AG10803 (cell line): ENCODE data around the gene SPATS2L.
A peak's percentile ranks its signal among the peaks of the same experiment; 100 is the strongest.

ENCODE experiments used
- DNase-seq: peaks from one replicate; pipeline ENCODE4 v3.0.0; 2010; ENCODE audit warnings: low read depth
- H3K4me3 ChIP-seq: 2 replicates; pipeline ENCODE4 v1.5.1; 2011; ENCODE audit warnings: mild to moderate bottlenecking, low read length, control low read depth
- CTCF ChIP-seq: conservative IDR thresholded peaks from 2 replicates; pipeline ENCODE4 v1.5.1; 2011; ENCODE audit warnings: mild to moderate bottlenecking, low read length, control low read depth, inconsistent platforms

SPATS2L gene

DNA sequence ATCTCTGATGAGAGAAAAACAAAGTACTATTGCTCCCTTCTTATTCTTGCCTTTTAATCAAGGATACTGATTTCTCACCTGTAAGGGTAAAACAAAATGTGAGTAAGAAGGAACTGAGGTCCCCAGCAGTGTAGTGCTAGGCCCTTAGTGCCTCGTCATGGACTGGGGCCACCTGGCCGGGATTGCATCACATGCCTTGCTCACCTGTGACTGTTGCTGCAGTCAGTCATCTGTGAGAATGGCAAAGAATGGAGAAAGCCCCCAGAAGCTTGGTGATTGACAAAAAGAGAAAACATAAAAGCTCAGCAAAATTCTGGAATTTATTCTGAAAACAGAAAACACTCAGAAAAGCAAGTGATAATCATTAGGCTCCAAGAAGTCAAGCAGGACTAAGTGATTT is 63.4 kb downstream of the SPATS2L start:
- TF ChIP-seq CTCF, result no peak

DNA sequence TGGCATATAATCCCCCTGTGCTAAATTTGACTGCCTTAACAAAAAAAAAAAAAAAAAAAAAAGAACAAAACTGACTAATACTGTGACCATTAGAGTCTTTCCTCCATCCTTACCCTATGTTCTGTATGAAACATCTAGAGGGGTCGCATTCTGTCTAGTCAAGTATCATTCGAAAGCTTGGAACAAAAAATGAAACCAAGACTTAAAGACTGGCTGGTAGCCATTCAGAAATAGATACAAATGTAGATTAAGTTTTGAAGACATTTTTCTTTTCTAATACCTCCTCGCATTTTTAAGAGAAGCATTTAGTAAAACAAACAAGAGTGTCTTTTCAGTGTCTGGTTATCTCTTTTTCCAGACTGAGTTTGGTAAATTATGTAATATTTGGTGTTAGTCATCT is 66.7 kb downstream of the SPATS2L start:
- DNase-seq, result no peak
- TF ChIP-seq CTCF, result no peak
- no peak overlapping the region for H3K4me3 ChIP-seq

More for the DNA sequence above, 63.4 kb downstream of the SPATS2L start:
- DNase-seq, result no peak
- no peak overlapping the region for H3K4me3 ChIP-seq

DNA sequence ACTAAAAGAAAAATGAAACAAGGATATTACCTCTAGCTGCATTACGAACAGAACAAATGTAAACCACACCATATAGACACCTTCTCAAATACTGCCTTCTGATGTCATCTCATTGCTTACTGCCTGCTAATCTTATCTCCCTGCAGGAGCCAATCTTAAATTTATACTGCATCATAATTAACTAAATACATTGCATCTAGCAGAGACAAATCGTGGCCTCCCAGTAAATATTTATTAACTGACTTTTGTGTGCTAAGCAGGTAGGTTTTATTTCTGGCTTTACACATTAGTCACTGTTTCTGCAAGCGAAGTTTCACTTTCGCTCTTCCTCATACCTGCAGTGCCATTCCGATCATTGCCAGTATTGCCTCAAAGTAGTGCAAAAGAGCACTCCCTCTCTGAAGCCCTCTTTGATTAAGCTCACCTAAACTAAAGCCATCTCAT is 67.5 kb downstream of the SPATS2L start:
- H3K4me3 ChIP-seq, result no peak overlapping the region
- DNase-seq, result no peak
- TF ChIP-seq CTCF, result no peak

GRCh38 chr2:200376513-200377354 is 70.2 kb downstream of the SPATS2L start:
- DNase-seq, result no peak
- H3K4me3 ChIP-seq, result no peak overlapping the region

DNA sequence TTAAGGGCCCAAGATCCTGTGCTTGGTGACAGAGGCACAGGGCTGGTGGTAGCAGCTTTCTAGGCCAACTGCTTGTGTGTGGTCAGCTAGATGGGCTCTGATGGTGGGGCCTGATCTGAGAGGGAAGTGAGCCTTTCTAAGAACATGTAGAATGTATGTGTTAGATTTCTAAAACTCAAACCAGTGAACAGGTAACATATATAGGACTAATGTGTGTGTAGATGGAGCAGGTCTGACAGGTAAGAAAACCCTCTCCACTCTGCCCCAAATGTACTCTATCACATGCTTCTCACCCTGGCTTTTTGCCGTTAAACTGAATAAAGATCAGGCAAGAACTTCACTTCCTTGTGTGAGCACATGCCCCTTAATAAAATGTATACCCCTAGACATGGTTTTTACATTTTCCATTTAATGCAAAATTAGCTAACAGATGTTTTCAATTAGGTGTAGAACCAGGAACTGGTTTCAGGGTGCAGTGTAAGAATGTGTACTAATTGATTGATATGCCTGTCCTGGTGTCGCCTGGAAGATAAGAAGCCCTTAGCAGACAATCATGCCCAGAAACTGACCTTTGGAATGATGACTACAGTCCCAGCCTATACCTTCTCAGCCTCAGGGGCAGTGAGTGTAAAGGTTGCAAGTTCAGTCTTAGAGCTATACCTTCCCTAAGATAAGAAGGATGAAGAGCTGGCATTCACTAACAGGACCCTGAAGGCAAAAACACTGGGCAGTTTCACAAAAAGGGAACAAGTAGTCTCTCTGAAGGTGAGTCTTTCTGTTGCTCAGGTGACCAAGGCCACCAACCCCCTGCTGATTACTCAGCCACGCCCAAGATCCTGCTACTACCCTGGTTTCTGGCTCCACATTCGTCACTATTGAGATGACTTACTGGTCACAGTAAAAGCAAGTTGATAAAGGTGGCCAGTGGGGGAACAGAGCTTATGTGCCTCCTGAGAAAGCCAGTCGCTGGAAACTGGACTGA is 71.2 kb downstream of the SPATS2L start:
- DNase-seq, result no peak
- TF ChIP-seq CTCF, result no peak
- no peak overlapping the region for H3K4me3 ChIP-seq

More at GRCh38 chr2:200376513-200377354, 70.2 kb downstream of the SPATS2L start:
- TF ChIP-seq CTCF, result no peak

DNA sequence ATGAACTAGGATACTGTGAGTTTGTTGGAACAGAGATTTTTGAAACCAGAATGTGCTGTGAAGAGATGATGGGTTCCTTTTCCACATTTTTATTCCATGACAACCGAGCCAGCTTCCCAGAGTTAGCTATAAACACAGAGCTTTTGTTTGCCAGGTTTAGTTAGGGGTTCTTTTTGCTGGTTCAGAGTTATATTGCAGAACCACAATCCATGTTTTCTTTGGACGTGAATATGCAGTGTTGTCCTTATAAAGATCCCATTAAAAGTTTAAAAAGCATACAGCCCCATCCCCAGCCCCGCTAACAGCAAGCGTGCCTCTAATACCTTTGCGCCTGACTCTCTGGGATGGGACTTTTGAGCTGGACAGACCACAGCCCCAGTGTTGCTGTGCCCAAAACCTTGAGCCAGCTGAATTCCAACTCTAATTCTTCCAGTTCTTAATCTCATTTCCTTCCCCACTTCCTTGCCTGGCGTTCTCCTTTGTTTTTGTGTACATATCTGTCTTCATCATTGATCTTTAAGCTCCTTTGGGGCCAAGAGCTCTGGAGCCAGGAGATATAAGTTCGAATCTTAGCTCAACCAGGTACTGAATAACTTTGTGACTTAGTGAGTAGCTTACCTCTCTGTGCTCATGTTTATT is 72.3 kb downstream of the SPATS2L start:
- no peak overlapping the region for H3K4me3 ChIP-seq
- DNase-seq, result peak; percentile 71

More for the DNA sequence above, 72.3 kb downstream of the SPATS2L start:
- no peak for TF ChIP-seq CTCF
